Measurements from ENCODE around the gene TCEA3. TPM values are rescaled to one million over a fixed set of nuclear protein-coding genes. Genes with fewer than 3 reads are reported as not detected.

The TCEA3 gene
- total RNA-seq, 1 donor from 2014 or later = 3.3 TPM

DNA sequence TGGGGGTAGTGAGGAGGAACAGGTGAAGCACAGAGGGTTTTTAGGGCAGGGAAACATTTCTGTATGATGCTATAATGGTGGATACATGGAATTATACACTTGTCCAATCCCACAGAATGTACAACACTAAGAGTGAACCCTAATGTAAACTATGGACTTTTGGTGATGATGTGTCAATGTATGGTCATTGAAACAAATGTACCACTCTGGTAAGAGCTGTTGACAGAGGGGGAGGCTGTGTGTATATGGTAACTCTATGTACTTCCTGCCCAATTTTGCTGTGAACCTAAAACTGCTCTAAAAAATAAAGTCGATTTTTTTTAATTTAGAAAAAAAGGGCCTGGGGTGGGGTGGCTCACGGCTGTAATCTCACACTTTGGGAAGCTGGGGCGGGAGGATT lies 36.5 kb upstream of the TCEA3 start:
- H3K4me3 ChIP-seq (ENCODE audit: insufficient read depth, low read depth, low read length) = no peak overlapping the region
- Mint-ChIP-seq H3K27ac (ENCODE audit: unreplicated experiment) (no peak overlapping the region), H3K4me1 (ENCODE audit: low read depth, unreplicated experiment) (peaks cover 2% of the 10 kb centered on the region), H3K9me3 (ENCODE audit: unreplicated experiment) (no peaks in the 10 kb centered on the region), H3K36me3 (ENCODE audit: low read depth, unreplicated experiment) (peaks cover 7% of the 10 kb centered on the region), H3K27me3 (ENCODE audit: low read depth, unreplicated experiment) (no peaks in the 10 kb centered on the region), H3K4me3 (ENCODE audit: unreplicated experiment) (no peak overlapping the region)
- H3K79me2 ChIP-seq (ENCODE audit: insufficient read depth, low read length) = no peaks in the 10 kb centered on the region
- no peaks in the 10 kb centered on the region for H3K36me3 ChIP-seq (ENCODE audit: insufficient read depth, low read length)
- no peak for TF ChIP-seq EZH2 (IDR thresholded peaks at IDR 0.05; ENCODE audit: insufficient read depth, low read length)
- TF ChIP-seq, protein P1, sequence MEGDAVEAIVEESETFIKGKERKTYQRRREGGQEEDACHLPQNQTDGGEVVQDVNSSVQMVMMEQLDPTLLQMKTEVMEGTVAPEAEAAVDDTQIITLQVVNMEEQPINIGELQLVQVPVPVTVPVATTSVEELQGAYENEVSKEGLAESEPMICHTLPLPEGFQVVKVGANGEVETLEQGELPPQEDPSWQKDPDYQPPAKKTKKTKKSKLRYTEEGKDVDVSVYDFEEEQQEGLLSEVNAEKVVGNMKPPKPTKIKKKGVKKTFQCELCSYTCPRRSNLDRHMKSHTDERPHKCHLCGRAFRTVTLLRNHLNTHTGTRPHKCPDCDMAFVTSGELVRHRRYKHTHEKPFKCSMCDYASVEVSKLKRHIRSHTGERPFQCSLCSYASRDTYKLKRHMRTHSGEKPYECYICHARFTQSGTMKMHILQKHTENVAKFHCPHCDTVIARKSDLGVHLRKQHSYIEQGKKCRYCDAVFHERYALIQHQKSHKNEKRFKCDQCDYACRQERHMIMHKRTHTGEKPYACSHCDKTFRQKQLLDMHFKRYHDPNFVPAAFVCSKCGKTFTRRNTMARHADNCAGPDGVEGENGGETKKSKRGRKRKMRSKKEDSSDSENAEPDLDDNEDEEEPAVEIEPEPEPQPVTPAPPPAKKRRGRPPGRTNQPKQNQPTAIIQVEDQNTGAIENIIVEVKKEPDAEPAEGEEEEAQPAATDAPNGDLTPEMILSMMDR (IDR thresholded peaks at IDR 0.05; ENCODE audit: insufficient read depth, low read depth, low read length) = no peak
- DNase-seq (ENCODE audit: low read depth) (no peak), FAIRE-seq (no peak)
- peaks cover 24% of the 10 kb centered on the region for H4K20me1 ChIP-seq (ENCODE audit: insufficient read depth, low read length)
- H3K4me1 ChIP-seq (ENCODE audit: insufficient read depth, low read length) = peaks cover 5% of the 10 kb centered on the region
- no peak overlapping the region for H3K9ac ChIP-seq (ENCODE audit: low read length)
- no peaks in the 10 kb centered on the region for H3K27me3 ChIP-seq (ENCODE audit: insufficient read depth, low read length)
- H3K4me2 ChIP-seq (ENCODE audit: low read length) = no peak overlapping the region
- no peak overlapping the region for H3K27ac ChIP-seq (ENCODE audit: low read depth, low read length)
- H3K9me3 ChIP-seq (ENCODE audit: insufficient read depth, low read depth, low read length) = no peaks in the 10 kb centered on the region
- no peak overlapping the region for H2AFZ ChIP-seq (ENCODE audit: low read depth, low read length)

DNA sequence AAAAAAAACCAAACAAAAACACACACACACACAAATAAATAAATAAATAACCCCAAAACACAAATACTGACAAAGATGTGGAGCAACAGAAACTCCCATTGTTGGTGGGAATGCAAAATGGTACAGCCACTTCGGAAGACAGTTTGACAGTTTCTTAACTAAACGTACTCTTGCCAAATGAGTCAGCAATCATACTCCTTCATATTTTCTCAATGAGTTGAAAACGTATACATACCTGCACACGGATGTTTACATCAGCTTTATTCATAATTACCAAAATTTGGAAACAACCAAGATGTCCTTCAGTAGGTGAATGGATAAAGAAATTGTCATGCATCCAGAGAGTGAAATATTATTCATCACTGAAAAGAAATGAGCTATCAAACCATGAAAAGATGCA lies 36.0 kb upstream of the TCEA3 start:
- TF ChIP-seq, protein P1 (IDR thresholded peaks at IDR 0.05; ENCODE audit: insufficient read depth, low read depth, low read length) = no peak
- TF ChIP-seq EZH2 (IDR thresholded peaks at IDR 0.05; ENCODE audit: insufficient read depth, low read length) = no peak
- H3K27ac Mint-ChIP-seq (ENCODE audit: unreplicated experiment) = no peak overlapping the region
- Histone ChIP-seq H3K9me3 (ENCODE audit: insufficient read depth, low read depth, low read length) (no peaks in the 10 kb centered on the region), H4K20me1 (ENCODE audit: insufficient read depth, low read length) (peaks cover 24% of the 10 kb centered on the region), H3K36me3 (ENCODE audit: insufficient read depth, low read length) (no peaks in the 10 kb centered on the region), H3K27me3 (ENCODE audit: insufficient read depth, low read length) (no peaks in the 10 kb centered on the region), H3K79me2 (ENCODE audit: insufficient read depth, low read length) (no peaks in the 10 kb centered on the region), H2AFZ (ENCODE audit: low read depth, low read length) (no peak overlapping the region), H3K4me3 (ENCODE audit: insufficient read depth, low read depth, low read length) (no peak overlapping the region), H3K4me2 (ENCODE audit: low read length) (no peak overlapping the region), H3K4me1 (ENCODE audit: insufficient read depth, low read length) (peaks cover 7% of the 10 kb centered on the region), H3K9ac (ENCODE audit: low read length) (no peak overlapping the region), H3K27ac (ENCODE audit: low read depth, low read length) (no peak overlapping the region)
- no peaks in the 10 kb centered on the region for H3K27me3 Mint-ChIP-seq (ENCODE audit: low read depth, unreplicated experiment)
- no peak overlapping the region for H3K4me3 Mint-ChIP-seq (ENCODE audit: unreplicated experiment)
- no peaks in the 10 kb centered on the region for H3K9me3 Mint-ChIP-seq (ENCODE audit: unreplicated experiment)
- FAIRE-seq (no peak), DNase-seq (ENCODE audit: low read depth) (no peak)
- H3K36me3 Mint-ChIP-seq (ENCODE audit: low read depth, unreplicated experiment) = peaks cover 11% of the 10 kb centered on the region
- peaks cover 2% of the 10 kb centered on the region for H3K4me1 Mint-ChIP-seq (ENCODE audit: low read depth, unreplicated experiment)

DNA sequence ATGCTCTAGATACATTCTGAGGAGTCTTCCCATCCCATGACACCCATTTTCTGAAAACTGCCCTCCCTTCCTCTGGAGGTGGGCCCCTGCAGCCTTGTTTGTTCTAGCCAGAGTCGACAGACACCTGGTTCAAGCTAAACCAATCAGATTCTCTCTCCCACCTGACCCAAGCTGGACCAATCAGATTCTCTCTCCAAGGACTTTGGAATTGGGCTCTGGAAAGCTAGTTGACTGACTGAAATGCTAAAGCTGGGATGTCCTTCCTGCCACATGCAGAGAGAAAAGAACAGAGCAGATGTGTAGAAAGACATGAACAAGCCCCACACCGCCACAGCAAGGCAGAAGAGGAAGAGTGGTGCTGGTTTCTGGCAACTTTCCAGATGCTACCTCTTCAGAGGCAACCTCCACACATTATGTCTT lies 34.8 kb upstream of the TCEA3 start:
- H3K27ac Mint-ChIP-seq (ENCODE audit: unreplicated experiment) = no peak overlapping the region

More for the DNA sequence above, 34.8 kb upstream of the TCEA3 start:
- Histone ChIP-seq H3K4me2 (ENCODE audit: low read length) (no peak overlapping the region), H3K27ac (ENCODE audit: low read depth, low read length) (no peak overlapping the region), H3K9me3 (ENCODE audit: insufficient read depth, low read depth, low read length) (no peaks in the 10 kb centered on the region), H3K4me3 (ENCODE audit: insufficient read depth, low read depth, low read length) (no peak overlapping the region), H4K20me1 (ENCODE audit: insufficient read depth, low read length) (peaks cover 21% of the 10 kb centered on the region), H3K27me3 (ENCODE audit: insufficient read depth, low read length) (no peaks in the 10 kb centered on the region), H3K36me3 (ENCODE audit: insufficient read depth, low read length) (no peaks in the 10 kb centered on the region), H3K79me2 (ENCODE audit: insufficient read depth, low read length) (no peaks in the 10 kb centered on the region), H3K9ac (ENCODE audit: low read length) (no peak overlapping the region), H3K4me1 (ENCODE audit: insufficient read depth, low read length) (peaks cover 7% of the 10 kb centered on the region), H2AFZ (ENCODE audit: low read depth, low read length) (no peak overlapping the region)
- Mint-ChIP-seq H3K36me3 (ENCODE audit: low read depth, unreplicated experiment) (peaks cover 21% of the 10 kb centered on the region), H3K27me3 (ENCODE audit: low read depth, unreplicated experiment) (peaks cover 3% of the 10 kb centered on the region), H3K9me3 (ENCODE audit: unreplicated experiment) (no peaks in the 10 kb centered on the region), H3K4me1 (ENCODE audit: low read depth, unreplicated experiment) (peaks cover 2% of the 10 kb centered on the region), H3K4me3 (ENCODE audit: unreplicated experiment) (no peak overlapping the region)
- DNase-seq (ENCODE audit: low read depth) = no peak
- TF ChIP-seq EZH2 (IDR thresholded peaks at IDR 0.05; ENCODE audit: insufficient read depth, low read length) = no peak
- TF ChIP-seq, protein P1 (IDR thresholded peaks at IDR 0.05; ENCODE audit: insufficient read depth, low read depth, low read length) = no peak
- FAIRE-seq = no peak

All from astrocyte (in vitro differentiated cells and primary cell).